ENCODE data around the gene BAIAP2. TPM values are rescaled to one million over a fixed set of nuclear protein-coding genes. Genes with fewer than 3 reads are reported as not detected.

Gene BAIAP2
- total RNA-seq, 3 donors from 2014 or later = 21.0 to 47.0 (median 37.6) TPM

DNA sequence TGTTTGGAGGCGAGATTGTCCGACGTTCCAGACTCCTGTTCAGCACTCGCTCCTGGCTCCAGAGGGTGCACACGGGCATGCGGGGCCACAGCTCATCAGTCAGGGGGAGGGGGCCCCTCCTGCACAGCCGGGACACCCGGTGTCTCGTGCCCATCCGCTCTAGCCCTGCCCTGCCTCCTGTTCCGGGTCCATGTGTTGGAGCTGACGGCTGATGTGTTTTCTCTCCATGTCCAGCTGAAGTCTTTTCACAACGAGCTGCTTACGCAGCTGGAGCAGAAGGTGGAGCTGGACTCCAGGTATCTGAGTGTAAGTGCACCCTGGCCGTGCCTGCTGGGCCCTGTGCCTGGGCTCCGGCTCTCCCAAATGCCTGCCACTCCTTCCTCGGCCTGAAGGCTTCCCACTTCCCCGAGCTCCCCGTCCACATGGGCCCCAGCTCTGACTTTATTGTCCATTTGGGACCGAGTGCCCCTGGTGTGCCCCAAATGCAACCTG is 50.5 kb downstream of the BAIAP2 start:
- H3K4me1 ChIP-seq = peaks cover 7 to 10% of the 10 kb centered on the region in 2 donors
- H3K9me3 ChIP-seq = no peaks in the 10 kb centered on the region
- H3K27ac ChIP-seq = no peak overlapping the region
- H3K4me3 ChIP-seq = no peak overlapping the region
- no peaks in the 10 kb centered on the region for H3K36me3 ChIP-seq
- no peak for TF ChIP-seq POLR2A (IDR thresholded peaks at IDR 0.05)
- TF ChIP-seq POLR2AphosphoS5 (IDR thresholded peaks at IDR 0.05) = no peak
- no peak for TF ChIP-seq CTCF (IDR thresholded peaks at IDR 0.05)
- intact Hi-C loops (cut with DNase I; ENCODE audit: low total_unique reads) = no loop called here
- no peak for DNase-seq (ENCODE audit: low spot score in 2 of 2)
- H3K27me3 ChIP-seq = no peaks in the 10 kb centered on the region

- Histone ChIP-seq H3K4me1 (peaks cover 5 to 6% of the 10 kb centered on the region in 2 donors), H3K27ac (no peak overlapping the region), H3K4me3 (no peak overlapping the region), H3K27me3 (no peaks in the 10 kb centered on the region), H3K36me3 (no peaks in the 10 kb centered on the region), H3K9me3 (no peaks in the 10 kb centered on the region)
- TF ChIP-seq POLR2A (IDR thresholded peaks at IDR 0.05) = no peak
- TF ChIP-seq CTCF (IDR thresholded peaks at IDR 0.05) = no peak
- no peak for TF ChIP-seq POLR2AphosphoS5 (IDR thresholded peaks at IDR 0.05)
- intact Hi-C loops (cut with DNase I; ENCODE audit: low total_unique reads) = no loop called here
- DNase-seq (ENCODE audit: low spot score in 2 of 2) = no peak
Observed at GRCh38 chr17:81086789-81087551, 52.0 kb downstream of the BAIAP2 start.

DNA sequence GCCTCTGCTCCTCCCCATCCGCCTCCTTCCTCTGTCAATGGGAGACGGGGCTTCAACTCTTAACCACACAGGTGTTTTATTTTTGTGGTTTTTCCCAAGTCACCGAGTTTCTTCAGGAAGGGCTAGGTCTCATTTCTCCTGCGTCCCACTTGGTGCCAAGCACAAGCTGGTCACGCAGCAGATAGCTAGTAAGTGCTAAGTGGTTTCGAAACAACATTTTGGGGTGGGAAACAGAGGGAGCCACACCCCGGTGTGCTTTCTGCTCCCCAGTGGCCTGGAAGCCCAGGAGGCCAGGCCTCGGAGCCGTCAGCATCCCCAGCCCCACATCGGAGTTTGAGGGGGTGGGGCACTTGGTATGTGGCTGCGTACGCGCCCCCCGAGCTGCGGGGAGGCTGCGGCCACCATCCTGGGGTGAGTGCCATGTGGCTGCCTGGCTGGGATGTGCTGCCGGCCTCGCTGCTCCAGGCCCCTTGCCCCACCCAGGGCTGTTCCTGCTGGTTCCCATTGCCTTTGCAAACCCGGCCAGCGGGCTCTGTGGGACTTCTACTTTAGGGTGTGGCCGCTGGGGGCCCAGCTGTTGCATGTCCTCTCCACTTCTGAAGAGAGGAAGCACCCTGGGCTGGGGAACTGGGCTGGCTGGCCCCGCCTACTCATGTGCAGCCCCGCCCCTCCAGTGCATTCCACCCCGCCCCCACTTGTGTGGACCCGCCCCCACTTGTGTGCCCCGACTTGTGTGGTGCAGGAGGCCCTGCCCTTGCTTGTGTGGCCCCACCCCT is 55.6 kb downstream of the BAIAP2 start:
- intact Hi-C loops (cut with DNase I; ENCODE audit: low total_unique reads) = loop anchor here (2.0 kb wide), 1 partner anchor 64 kb away; no protein-coding TSS in a partner anchor
- H3K27ac ChIP-seq = no peak overlapping the region
- H3K27me3 ChIP-seq = no peaks in the 10 kb centered on the region
- H3K4me3 ChIP-seq = no peak overlapping the region
- peaks cover 7 to 9% of the 10 kb centered on the region in 2 donors for H3K4me1 ChIP-seq
- no peak for DNase-seq (ENCODE audit: low spot score in 2 of 2)
- TF ChIP-seq CTCF (IDR thresholded peaks at IDR 0.05) = no peak
- TF ChIP-seq POLR2AphosphoS5 (IDR thresholded peaks at IDR 0.05) = no peak
- TF ChIP-seq POLR2A (IDR thresholded peaks at IDR 0.05) = no peak
- no peaks in the 10 kb centered on the region for H3K9me3 ChIP-seq
- no peaks in the 10 kb centered on the region for H3K36me3 ChIP-seq

DNA sequence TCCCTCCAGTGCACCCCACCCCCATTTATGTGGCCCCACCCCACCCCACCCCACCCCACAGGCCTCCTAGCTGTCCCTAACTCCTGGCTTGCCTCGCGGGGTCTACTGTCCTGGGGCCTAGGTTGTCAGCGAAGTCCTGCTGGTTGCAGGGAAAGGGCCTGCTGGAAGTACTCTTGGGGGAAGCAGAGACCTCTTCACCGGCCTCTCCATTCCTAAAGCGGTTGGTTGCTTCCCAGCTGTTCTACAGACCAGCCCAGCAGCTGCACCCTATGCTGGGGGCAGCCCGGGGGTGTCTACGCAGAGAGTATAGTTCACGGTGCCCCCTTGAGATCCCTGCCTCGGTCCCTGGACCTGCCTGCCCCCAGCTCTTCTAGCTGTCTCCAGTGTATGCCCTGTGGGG is 56.2 kb downstream of the BAIAP2 start:
- intact Hi-C loops (cut with DNase I; ENCODE audit: low total_unique reads) = loop anchor here (2.0 kb wide), 1 partner anchor 64 kb away; no protein-coding TSS in a partner anchor
- Histone ChIP-seq H3K36me3 (no peaks in the 10 kb centered on the region), H3K4me1 (peaks cover 7 to 9% of the 10 kb centered on the region in 2 donors), H3K9me3 (no peaks in the 10 kb centered on the region), H3K27me3 (no peaks in the 10 kb centered on the region), H3K27ac (no peak overlapping the region), H3K4me3 (no peak overlapping the region)
- DNase-seq (ENCODE audit: low spot score in 2 of 2) = no peak
- no peak for TF ChIP-seq POLR2AphosphoS5 (IDR thresholded peaks at IDR 0.05)
- no peak for TF ChIP-seq CTCF (IDR thresholded peaks at IDR 0.05)
- no peak for TF ChIP-seq POLR2A (IDR thresholded peaks at IDR 0.05)

Data from breast epithelium (tissue), 4 donors.